Tibial nerve (tissue), 4 donors: Measurements from ENCODE around the gene SMAP1.

ENCODE experiments used
- CTCF ChIP-seq, 5 experiments: fragments of 200-600 bp in 3 of 5; fragments of 450-650 bp in 2 of 5; sonication (generic) in 3 of 5; IDR thresholded peaks; one replicate each; pipeline ENCODE4 v1.5.1; 2016 to 2019; ENCODE audit warnings: antibody characterized with exemption in 5 of 5, mild to moderate bottlenecking in 3 of 5, moderate library complexity in 2 of 5
- EP300 ChIP-seq, 2 donors: sonication (generic); formaldehyde crosslinking; IDR thresholded peaks; one replicate each; pipeline ENCODE4 v1.6.1; 2017; ENCODE audit warnings: antibody characterized with exemption in 2 of 2, mild to moderate bottlenecking in 1 of 2
- POLR2A ChIP-seq, 2 donors: fragments of 450-650 bp; IDR thresholded peaks; one replicate each; pipeline ENCODE4 v1.6.1; 2017; ENCODE audit warnings: antibody characterized with exemption in 2 of 2, mild to moderate bottlenecking in 2 of 2, moderate library complexity in 2 of 2

- TF ChIP-seq CTCF (IDR thresholded peaks at IDR 0.05), result no peak
- no peak for TF ChIP-seq EP300 (IDR thresholded peaks at IDR 0.05)
- TF ChIP-seq POLR2A (IDR thresholded peaks at IDR 0.05), result no peak
Measured at GRCh38 chr6:70633870-70634269, 33.8 kb upstream of the SMAP1 start.
